NCI-H2107 treated with DMSO at 0.1 percent for 48 hours (cell line): ENCODE results near the gene ZFYVE1.
"Not testable (repeated sequence)": the region's sequence is repeated elsewhere in the genome, so short reads cannot be mapped to it uniquely, and the experiment has no call there.

Source experiments
- DNase-seq: peaks from one replicate; lab custom pipeline; 2025; ENCODE audit not compliant: unreplicated experiment; lab: John Stamatoyannopoulos, UW

ZFYVE1 gene

DNA sequence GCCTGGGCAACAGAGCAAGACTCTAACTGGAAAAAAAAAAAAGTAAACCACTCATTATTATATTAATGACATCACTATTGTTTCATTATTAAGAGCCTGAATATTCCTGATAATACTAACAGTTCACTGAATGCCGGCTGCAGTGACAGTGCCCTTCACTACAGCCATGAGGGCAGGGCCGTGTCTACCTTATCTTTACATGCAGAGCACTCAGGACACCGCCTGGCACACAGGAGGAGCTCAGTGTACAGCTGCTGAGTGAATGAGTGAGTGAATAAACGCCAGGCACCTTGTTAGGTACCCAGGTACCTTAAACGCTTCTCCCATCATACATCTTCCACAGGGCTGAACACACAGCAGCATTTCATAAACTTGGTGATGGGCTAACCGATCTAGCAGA, 23.2 kb downstream of the ZFYVE1 start:
- no peak for DNase-seq

DNA sequence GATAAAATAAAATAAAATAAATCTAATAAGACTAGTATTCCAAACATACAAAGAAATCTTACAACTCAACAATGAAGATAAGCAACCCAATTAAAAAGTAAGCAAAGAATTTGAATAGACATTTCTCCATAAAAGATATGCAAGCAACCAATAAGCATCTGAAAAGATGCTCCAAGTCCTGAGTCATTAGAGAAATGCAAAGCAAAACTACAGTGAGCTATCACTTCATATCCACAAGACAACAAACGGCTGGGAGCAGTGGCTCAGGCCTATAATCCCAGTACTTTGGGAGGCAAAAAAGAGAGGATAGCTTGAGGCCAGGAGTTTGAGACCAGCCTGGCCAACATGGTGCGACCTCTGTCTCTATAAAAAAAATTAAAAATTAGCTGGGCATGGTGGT, 26.8 kb downstream of the ZFYVE1 start:
- no peak for DNase-seq

DNA sequence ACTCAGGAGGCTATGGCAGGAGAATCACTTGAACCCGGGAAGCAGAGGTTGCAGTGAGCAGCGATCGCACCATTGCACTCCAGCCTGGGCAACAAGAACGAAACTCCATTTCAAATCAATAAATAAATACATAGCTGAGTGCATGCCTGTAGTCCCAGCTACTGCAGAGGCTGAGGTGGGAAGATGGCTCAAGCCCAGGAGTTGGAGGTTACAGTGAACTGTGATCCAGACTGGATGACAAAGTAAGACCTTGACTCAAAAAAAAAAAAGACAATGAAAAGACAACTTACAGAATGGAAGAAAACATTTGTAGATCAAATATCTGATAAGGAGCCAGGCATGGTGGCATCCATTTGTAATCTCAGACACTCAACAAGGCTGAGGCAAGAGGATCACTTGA, 27.6 kb downstream of the ZFYVE1 start:
- DNase-seq, result no peak

DNA sequence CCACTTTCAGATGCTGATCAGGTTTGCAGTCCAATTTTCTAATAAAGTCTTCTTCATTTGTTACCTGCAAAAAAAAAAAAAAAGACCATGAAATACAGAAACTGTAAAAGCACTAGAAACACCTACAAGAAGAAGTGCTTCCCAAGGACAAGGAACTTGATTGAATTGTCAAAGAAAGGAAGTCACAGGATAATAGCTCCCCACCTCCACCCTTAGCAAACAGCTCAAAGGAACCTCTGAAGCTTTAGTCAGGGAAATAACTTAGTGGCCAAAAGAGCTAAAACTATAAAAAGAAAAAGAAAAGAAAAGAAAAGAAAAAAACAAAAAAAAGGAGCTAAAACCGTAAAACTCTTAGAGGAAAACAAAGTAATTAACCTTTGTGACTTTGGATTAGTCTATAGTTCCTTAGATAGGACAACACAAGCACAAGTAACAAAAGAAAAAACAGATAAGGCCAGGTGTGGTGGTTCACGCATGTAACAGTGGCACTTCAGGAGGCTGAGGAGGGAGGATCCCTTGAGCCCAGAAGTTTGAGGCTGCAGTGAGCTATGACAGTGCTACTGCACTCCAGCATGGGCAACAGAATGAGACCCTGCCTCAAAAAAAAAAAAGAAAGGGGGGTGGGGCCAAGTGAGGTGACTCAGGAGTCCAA, 28.5 kb downstream of the ZFYVE1 start:
- no peak for DNase-seq

DNA sequence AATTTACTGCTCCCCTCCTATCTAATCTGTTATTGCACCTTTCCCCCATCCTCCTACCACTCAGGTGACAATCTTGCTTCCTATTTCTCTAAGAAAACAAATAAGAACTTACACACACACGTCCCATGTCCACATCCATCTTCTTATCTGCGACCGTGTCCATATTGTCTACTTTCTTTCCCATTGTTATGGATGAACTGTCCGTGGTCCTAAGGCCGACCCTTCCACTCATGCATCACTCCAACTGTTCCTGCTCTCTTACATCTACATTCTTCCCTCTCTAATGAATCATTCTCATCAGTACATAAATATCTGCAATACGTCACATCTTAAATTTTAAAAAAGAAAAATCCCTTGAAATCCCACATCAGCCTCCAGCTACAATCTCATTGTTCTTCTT, 30.0 kb downstream of the ZFYVE1 start:
- no peak for DNase-seq

DNA sequence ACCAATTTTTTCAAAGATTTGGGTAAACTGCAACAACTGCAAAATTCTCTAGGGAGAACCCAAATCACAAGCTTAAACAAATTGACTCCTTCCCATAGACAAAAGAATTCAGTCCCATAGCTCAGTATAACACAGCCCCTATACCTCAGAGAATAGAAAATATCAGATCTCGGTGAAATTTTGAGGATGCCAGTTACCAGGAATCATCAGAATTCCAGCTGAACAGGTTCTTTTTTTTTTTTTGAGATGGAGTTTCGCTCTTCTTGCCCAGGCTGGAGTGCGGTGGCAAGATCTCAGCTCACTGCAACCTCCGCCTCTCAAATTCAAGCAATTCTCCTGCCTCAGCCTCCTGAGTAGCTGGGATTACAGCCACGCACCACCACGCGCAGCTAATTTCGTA, 36.7 kb downstream of the ZFYVE1 start:
- no peak for DNase-seq

DNA sequence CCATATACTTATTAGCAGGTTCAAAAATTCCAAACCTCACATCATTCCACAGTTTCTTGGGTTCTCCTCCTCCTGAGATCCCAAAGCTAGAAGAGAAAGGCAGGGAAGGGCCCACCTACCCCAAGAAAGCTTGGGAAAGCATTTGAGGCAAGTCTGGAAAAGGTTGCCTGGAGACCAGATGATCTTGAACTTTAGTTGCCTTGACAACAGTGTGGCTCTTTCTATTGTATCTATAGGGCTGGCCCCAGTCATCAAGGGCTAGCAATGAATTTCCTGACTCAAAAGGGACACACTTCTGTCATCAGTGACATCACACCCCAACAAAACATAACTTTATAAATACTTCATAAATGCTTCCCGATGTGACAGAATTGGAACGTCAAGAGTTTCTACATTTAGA, 40.0 kb downstream of the ZFYVE1 start:
- no peak for DNase-seq

DNA sequence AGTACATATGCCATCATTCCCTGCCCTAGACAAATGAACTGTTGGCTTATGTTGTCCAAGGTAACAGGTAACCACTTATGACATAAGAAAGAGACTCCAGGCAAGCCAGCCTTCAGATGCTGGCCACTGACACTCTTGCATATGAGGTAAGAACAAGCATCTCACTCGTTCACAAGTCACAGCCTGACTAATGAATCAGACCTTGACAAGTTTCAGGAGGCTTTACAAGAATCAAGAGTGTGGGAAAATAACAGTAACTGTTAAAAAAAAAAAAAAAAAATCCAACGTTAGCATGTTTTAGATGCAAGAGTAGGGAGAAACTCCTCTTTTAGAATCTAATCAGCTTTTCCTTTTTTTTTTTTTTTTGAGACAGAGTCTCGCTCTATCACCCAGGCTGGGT, 40.7 kb downstream of the ZFYVE1 start:
- no peak for DNase-seq

DNA sequence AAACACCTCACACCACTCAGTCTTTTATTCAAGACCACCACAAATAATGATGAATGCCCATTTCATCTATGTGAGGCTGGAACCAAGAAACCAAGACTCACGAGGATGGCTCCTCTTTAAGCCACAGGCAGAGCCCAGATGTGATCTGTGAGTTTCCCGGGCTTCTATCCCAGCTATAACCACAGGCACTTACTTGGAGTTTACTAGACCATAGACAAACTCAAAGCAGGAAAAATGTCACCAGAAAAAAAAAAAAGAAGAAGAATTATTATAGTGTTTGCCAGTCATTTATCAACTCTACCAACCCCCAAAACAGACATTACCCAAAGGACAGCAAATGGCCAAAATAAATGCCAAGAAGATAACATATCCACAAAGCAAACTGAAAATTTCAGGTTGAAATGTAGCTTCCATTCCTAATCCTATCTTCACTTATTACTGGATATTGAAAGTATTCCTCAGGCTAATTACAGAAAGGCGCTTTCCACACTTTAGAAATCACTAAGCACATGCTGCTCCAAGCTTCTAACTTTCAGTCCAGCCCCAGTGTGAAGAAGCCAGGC, 44.7 kb downstream of the ZFYVE1 start:
- no peak for DNase-seq

DNA sequence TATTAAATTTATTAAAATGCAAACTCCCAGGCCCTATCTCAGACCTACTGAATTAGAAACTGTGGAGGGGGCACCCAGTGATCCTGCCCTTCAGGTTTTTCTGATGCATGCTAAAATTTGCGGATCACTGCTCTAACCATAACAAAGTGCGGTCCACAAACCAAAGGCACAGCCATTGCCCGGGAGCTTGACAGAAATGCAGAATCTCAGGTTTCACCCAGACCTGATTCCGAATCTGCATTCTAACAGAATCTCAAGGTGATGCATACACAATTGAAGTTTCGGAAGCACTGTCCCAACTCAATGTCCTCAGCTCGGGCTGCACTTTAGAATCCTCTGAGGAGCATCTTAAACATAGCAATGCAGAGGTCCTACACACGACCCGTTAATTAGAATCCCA, 46.0 kb downstream of the ZFYVE1 start:
- DNase-seq, result no peak

DNA sequence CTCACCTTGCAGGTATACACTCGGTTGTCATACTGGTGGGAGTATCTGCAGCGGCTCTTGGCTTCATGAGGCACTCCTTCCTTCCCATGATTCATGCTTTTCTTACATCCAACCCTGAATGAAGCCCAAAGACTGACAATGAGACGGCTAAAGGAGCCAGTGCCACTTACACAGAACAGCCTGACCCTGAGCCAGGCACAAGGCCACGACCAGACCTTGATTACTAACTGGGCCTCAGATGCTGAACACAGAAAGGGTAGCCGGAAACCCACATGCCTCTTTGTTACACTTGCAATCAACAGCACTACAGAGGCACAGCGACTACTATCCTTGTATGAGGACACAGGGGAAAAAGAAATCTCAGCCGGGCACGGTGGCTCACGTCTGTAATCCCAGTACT, 48.0 kb downstream of the ZFYVE1 start:
- no peak for DNase-seq

DNA sequence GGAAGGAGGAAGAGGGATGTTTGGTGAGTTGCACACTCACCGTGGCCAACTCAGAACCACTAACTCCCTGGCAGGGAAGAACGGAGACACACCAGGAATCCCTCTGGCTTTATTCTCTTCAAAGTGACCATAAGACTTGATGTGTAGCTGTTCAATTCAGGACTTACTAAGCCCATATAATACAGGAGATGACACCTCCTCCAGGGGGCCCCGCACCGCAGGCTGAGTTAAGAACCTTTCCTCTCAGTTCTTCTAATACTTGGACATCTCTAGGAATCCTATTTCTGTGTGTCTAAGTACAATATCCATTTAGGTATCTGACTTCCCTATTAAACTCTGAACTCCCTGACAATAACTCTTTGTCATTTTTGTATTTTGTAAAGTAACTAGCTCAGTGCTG, 51.1 kb downstream of the ZFYVE1 start:
- no peak for DNase-seq

DNA sequence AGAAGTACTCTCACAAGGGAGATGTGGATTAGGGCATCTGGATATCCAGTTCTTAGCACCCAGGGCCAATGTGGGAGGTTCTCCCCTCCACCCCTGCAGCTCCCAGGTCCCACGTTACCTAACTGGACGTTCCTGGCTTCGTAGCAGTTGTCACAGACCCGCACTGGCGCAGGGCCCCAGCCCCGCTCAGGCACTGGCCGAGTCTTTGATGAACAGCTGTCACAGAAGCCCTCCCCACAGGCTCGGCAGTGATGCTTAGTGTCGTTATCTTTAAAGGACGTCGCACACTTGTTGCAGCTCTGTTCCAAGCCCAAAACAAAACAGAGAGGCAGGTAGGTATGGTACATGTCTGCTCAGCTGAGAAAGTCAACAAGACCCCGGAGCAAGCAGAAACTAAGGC, 52.2 kb downstream of the ZFYVE1 start:
- no peak for DNase-seq

DNA sequence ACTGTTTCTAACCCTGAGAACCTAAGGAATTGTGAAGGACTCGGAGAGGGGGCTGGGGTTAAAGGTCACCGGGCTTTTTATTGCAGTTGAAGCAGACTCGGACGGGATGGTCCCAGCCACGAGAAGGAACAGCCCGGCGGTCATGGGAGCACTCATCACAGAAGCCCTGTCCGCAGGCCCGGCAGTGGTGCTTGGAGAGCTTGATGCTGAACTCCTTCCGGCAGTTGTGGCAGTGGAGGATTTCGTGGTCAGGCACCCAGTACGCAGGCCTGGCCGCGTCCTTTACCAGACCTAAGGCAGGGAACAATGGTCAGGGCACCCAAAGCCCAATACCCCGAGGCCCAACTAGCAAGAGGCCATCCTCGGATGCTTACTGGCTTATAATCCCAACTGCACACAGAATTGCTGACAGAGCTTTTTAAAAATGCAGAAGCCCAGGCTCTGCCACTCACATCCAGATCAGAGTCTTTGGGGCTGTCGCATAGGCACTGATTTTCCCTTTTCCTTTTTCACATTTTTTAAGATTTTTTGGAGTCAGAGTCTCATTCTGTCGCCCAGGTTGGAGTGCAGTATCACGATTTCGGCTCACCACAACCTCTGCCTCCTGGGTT, 56.0 kb downstream of the ZFYVE1 start:
- no peak for DNase-seq

DNA sequence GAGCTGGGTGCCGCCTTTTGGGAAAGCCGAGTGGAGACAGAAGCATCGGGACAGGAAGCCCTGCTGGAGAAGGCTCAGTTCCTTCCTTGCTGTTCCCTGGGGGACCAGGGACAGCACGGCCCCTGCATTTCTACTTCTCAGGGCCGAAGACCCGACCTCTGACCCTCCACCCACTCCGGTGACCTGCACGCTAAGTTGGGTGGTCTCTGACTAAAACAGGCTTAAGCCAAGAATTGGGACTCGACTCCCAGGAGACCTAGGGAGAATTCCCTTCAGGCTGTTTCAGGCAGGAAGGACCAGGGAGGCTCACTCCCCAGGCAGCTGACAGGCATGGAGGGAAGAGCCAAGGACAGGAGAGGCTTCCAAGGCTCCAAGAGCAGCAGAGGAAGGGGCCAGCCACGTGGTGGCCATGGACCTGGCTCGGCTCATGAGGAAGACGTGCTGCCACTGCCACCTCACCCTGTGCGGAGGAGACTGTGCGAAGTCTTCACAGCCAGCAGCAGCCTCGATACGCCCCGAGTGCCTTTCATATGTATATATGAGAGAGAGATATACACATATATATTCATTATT, 56.8 kb downstream of the ZFYVE1 start:
- DNase-seq, result no peak

DNA sequence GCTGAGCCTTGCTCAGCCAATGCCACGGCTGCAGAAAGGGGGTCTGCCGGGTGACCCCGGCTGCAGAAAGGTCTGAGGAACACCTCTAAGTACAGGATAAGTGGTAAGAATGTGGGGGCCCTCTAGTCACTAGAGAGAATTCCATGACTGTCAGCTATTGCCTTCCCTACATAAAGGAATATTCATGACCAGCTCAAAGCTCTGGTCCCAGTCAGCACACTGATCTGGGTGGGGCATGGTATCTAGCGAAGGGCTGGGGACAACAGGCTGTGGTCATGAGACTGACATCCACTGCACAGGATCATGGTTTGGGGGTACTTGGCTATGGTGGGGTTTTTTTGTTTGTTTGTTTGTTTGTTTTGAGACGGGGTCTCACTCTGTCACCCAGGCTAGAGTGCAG, 58.6 kb downstream of the ZFYVE1 start:
- DNase-seq, result no peak

DNA sequence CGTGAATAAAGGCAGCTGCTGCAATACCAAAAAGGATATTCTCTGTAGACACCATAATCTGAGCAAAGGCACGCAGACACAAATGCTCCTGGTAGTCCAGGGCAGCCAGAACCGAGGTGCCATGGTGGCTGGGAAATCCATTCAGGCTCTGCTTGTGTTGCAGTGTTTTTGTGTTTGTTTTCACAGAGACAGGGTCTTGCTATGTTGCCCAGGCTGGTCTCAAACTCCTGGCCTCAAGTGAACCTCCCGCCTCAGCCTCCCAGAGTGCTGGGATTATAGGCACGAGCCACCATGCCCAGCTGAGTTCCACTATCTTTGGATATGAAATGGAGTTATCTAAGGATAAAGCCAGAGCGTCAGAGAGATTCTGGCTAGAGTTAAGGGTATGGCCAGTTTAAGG, 60.9 kb downstream of the ZFYVE1 start:
- DNase-seq, result no peak

DNA sequence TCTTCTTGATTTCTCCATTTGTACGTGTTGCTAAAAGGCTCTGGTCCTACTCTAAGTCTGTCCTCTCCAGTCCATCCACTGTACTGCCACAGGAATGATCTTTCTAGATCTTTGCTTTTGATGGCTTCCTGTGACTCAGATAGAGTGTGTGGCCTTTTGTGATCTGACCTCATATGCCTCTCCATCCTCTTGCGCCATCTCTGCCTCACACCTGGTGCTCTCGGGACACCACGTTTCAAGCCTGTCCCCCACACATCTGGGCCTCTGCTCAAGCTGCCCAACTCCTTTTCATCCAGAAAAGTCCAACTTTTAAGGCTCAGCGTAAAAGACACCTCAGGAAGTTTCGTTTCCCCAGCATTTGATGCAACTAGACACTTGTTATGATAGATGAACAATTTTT, 61.7 kb downstream of the ZFYVE1 start:
- DNase-seq, result no peak

DNA sequence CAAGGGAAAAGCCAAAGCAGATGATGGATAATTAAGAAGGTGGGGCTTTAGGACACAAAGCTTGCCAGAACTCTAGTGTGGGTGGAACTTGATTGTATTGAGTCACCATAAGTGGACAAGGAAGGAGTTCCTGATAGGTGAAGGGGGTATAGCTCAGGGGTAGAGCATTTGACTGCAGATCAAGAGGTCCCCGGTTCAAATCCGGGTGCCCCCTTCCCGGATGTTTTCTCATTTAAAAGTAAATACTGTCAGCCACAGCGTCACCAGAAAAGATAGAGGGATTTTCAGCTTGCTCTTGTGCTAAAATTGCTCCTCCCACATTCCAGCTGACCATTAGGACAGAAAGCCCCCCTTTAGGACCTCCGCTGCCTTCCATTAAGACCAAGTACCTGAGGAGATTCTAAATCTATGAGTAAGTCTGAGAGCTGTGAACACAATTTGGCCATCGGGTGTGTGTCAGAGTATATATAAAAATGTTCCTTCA, 64.0 kb downstream of the ZFYVE1 start:
- no peak for DNase-seq

DNA sequence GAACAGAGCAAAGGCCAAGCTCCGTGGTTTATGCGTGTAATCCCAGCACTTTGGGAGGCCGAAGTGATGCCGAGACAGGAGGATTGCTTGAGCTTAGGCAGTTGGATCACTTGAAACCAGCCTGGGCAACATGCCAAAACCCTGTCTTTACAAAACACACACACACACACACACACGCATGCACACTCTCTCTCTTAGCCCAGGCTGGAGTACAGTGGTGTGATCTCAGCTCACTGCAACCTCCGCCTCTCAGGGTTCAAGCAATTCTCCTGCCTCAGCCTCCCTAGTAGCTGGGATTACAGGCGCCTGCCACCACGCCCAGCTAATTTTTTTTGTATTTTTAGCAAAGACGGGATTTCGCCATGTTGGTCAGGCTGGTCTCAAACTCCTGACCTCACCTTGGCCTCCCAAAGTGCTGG, 64.6 kb downstream of the ZFYVE1 start:
- peak; percentile 50 for DNase-seq

DNA sequence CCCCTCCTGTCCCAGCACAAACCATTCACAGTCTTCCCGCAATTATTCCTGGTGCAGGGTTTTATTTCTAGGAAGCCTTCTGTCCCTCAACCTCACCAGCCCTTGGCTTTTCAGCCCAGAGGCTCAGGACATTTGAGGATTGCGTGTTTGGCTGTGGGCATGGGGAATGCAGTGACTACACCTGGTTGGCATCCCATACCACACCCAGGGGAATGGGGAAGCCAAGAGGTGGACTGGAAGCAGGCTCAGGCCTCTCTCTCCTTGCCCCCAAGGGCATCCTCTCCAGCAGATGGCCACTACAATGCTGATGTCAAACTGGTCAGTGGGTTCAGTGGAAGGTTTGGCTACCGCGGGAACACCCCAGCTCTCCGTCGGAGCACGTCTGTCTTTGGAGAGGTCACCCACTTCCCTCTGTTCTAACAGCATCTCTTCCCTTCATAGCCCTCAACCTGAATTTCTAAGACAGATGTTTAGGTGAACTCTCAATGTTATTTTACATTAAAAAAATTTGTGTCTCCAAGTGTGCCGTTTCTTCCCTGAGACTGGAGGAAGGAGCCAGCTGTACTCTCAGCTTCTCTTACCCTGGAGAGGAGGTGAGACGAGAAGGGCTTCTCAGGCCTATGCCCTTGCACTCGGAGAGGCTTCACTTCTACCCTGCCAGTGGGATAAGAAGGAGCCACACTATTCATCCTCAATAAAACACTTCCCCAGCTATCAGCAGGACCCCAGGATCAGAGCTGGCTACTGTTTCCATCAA, 65.1 kb downstream of the ZFYVE1 start:
- no peak for DNase-seq

DNA sequence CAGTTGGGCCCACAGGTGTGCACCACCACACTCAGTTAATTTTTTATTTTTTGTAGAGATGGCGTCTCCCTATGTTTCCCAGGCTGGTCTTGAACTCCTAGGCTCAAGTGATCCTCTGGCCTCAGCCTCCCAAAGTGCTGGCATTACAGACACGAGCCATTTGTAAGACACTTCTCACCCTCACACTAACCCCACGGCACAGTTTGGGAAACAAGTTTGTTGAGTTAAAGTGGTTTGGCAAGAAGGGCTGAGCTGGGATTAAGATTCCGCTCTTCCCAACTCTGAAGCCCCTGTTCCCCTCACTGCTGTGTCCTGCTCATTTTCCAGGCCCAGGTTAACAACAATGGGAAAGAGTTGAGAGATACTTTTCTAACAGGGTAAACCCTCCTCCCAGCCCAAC, 65.9 kb downstream of the ZFYVE1 start:
- DNase-seq, result not testable (repeated sequence)
